Activated CD8-positive, alpha-beta T cell treated with anti-CD3 and anti-CD28 coated beads for 36 hours (primary cell): Measurements from ENCODE around the gene PTGDS. TPM values are rescaled to one million over a fixed set of nuclear protein-coding genes. Genes with fewer than 3 reads are reported as not detected.

Experiments used
- ATAC-seq: fragments of 200-7000 bp; cut with Tn5 transposase; one replicate; pipeline ENCODE4 v1.10.0; 2021; ENCODE audit warnings: mild to moderate bottlenecking, moderate library complexity
- CTCF ChIA-PET: fragments of 350-600 bp; sonication (Branson Sonifier 250); formaldehyde crosslinking; loops from one replicate; lab custom pipeline; 2021; ENCODE audit warnings: antibody characterized with exemption; lab: Charles Lee
- POLR2A ChIA-PET: fragments of 350-600 bp; sonication (Branson Sonifier 250); formaldehyde crosslinking; loops from one replicate; lab custom pipeline; 2021; ENCODE audit warnings: antibody characterized with exemption; lab: Charles Lee
- DNase-seq: peaks from one replicate; pipeline ENCODE4 v3.0.0-alpha.2; 2020
- H3K27ac Mint-ChIP-seq: one replicate; pipeline ENCODE4 v1.8.0; 2021; ENCODE audit warnings: mild to moderate bottlenecking, mixed read lengths
- H3K27me3 Mint-ChIP-seq: one replicate; pipeline ENCODE4 v1.8.0; 2021; ENCODE audit warnings: mixed read lengths
- H3K36me3 Mint-ChIP-seq: one replicate; pipeline ENCODE4 v1.8.0; 2021; ENCODE audit warnings: low read depth, mixed read lengths
- H3K4me1 Mint-ChIP-seq: one replicate; pipeline ENCODE4 v1.8.0; 2021; ENCODE audit warnings: low read depth, mixed read lengths
- H3K4me3 Mint-ChIP-seq: one replicate; pipeline ENCODE4 v1.8.0; 2021; ENCODE audit warnings: mild to moderate bottlenecking, moderate library complexity, mixed read lengths
- H3K9me3 Mint-ChIP-seq: one replicate; pipeline ENCODE4 v1.8.0; 2021; ENCODE audit warnings: mixed read lengths
- CTCF ChIP-seq: fragments of 200-600 bp; IDR thresholded peaks from one replicate; pipeline ENCODE4 v1.8.0; 2022; ENCODE audit warnings: antibody characterized with exemption, mild to moderate bottlenecking
- intact Hi-C: fragments of 100-400 bp; cut with micrococcal nuclease; formaldehyde crosslinking; loops from one replicate; pipeline ENCODE4 v1.10.0; 2022
- total RNA-seq, 2 experiments: library from RNA; stranded (reverse); gene quantifications; one replicate each; pipeline ENCODE4 v1.2.3, GENCODE V29; 2021

The PTGDS gene
- total RNA-seq, 2 experiments from 2014 or later, result not detected

- TF ChIP-seq CTCF, result no peak
- Mint-ChIP-seq H3K36me3 (peaks cover 6% of the 10 kb centered on the region), H3K27me3 (peaks cover 5% of the 10 kb centered on the region), H3K9me3 (no peaks in the 10 kb centered on the region), H3K4me1 (peaks cover 47% of the 10 kb centered on the region), H3K27ac (peak within 1 kb of the TSS; percentile 49), H3K4me3 (no peak within 1 kb of the TSS)
- POLR2A ChIA-PET, result interaction anchor here (0.7 to 2.3 kb wide), 2 partner anchors 8 to 95 kb away, joined by 3 to 5 read pairs; no protein-coding TSS in a partner anchor
- intact Hi-C loops, result no loop called here
- DNase-seq, result peak; percentile 66
- ATAC-seq, result no peak
- CTCF ChIA-PET, result interaction anchor here (1.3 to 2.5 kb wide), 3 partner anchors 32 to 49 kb away, joined by 7 to 13 read pairs (median 11); partner anchors contain the start of gene ABCA2
These were observed 19.3 kb downstream of the PTGDS start, which contains the start of gene CLIC3 for GRCh38 chr9:136996361-136997292. Gene CLIC3, minus strand, starts transcription at chr9:136996568. Its CDS starts 25 bp downstream, at chr9:136996543.

- no peak overlapping the region for H3K4me3 Mint-ChIP-seq
- ChIA-PET CTCF (interaction anchor here (2.5 kb wide), 1 partner anchor 31 kb away, joined by 13 read pairs; the partner anchor contains the start of gene ABCA2), POLR2A (interaction anchor here (2.3 kb wide), 1 partner anchor 96 kb away, joined by 5 read pairs; no protein-coding TSS in a partner anchor)
- ATAC-seq (no peak), DNase-seq (no peak)
- H3K4me1 Mint-ChIP-seq, result peaks cover 46% of the 10 kb centered on the region
- H3K9me3 Mint-ChIP-seq, result no peaks in the 10 kb centered on the region
- no peak for TF ChIP-seq CTCF
- H3K27ac Mint-ChIP-seq, result peak overlapping the region; percentile 53
- peaks cover 5% of the 10 kb centered on the region for H3K27me3 Mint-ChIP-seq
- intact Hi-C loops, result no loop called here
- H3K36me3 Mint-ChIP-seq, result peaks cover 6% of the 10 kb centered on the region
These were observed 20.1 kb downstream of the PTGDS start for GRCh38 chr9:136997371-136997770.

- H3K4me1 Mint-ChIP-seq, result peaks cover 46% of the 10 kb centered on the region
- peak overlapping the region; percentile 31 for H3K4me3 Mint-ChIP-seq
- H3K27ac Mint-ChIP-seq, result peak overlapping the region; percentile 53
- ATAC-seq (no peak), DNase-seq (peak; percentile 58)
- H3K36me3 Mint-ChIP-seq, result peaks cover 6% of the 10 kb centered on the region
- H3K27me3 Mint-ChIP-seq, result peaks cover 5% of the 10 kb centered on the region
- CTCF ChIA-PET, result interaction anchor here (2.5 kb wide), 1 partner anchor 31 kb away, joined by 13 read pairs; the partner anchor contains the start of gene ABCA2
- H3K9me3 Mint-ChIP-seq, result no peaks in the 10 kb centered on the region
- POLR2A ChIA-PET, result interaction anchor here (2.3 kb wide), 1 partner anchor 96 kb away, joined by 5 read pairs; no protein-coding TSS in a partner anchor
- TF ChIP-seq CTCF, result no peak
- intact Hi-C loops, result no loop called here
These were observed 20.5 kb downstream of the PTGDS start for GRCh38 chr9:136997830-136998234.

GRCh38 chr9:137000177-137000930, 23.1 kb downstream of the PTGDS start:
- intact Hi-C loops, result no loop called here
- no peaks in the 10 kb centered on the region for H3K36me3 Mint-ChIP-seq

More at GRCh38 chr9:137000177-137000930, 23.1 kb downstream of the PTGDS start:
- no peaks in the 10 kb centered on the region for H3K9me3 Mint-ChIP-seq
- TF ChIP-seq CTCF, result no peak
- peak; percentile 84 for DNase-seq
- no peak overlapping the region for H3K4me3 Mint-ChIP-seq
- H3K27me3 Mint-ChIP-seq, result peaks cover 5% of the 10 kb centered on the region
- peak overlapping the region; percentile 25 for H3K27ac Mint-ChIP-seq
- CTCF ChIA-PET, result interaction anchor here (0.9 to 1.7 kb wide), 7 partner anchors 8 to 156 kb away, joined by 3 to 18 read pairs (median 5); partner anchors contain the start of genes ABCA2, NPDC1 and PAXX
- peaks cover 37% of the 10 kb centered on the region for H3K4me1 Mint-ChIP-seq
- peak; percentile 81 for ATAC-seq
- POLR2A ChIA-PET, result interaction anchor here (0.6 to 1.7 kb wide), 8 partner anchors 8 to 274 kb away, joined by 3 to 6 read pairs (median 3); no protein-coding TSS in a partner anchor
